ENCODE data around the gene CASKIN2.
"Not testable (repeated sequence)": the region's sequence is repeated elsewhere in the genome, so short reads cannot be mapped to it uniquely, and the experiment has no call there.

The CASKIN2 gene

GRCh38 chr17:75521290-75521689 is 6.0 kb upstream of the CASKIN2 start:
- DNase-seq: no peak

- DNase-seq: not testable (repeated sequence)
Measured at GRCh38 chr17:75520413-75520812, 5.1 kb upstream of the CASKIN2 start.

GRCh38 chr17:75518983-75519537 is 3.7 kb upstream of the CASKIN2 start:
- DNase-seq: no peak

GRCh38 chr17:75518201-75518600 is 2.9 kb upstream of the CASKIN2 start:
- DNase-seq: no peak

GRCh38 chr17:75517297-75517865 is 2.0 kb upstream of the CASKIN2 start:
- no peak for DNase-seq

GRCh38 chr17:75516619-75517296 is 1.4 kb upstream of the CASKIN2 start:
- DNase-seq: no peak

GRCh38 chr17:75516255-75516618 is 900 bp upstream of the CASKIN2 start, which contains the start of gene TSEN54:
TSS of gene TSEN54 (plus strand) at chr17:75516528. CDS start at chr17:75516561, 33 bp downstream.
- DNase-seq: peak; percentile 92

- no peak for DNase-seq
Measured at GRCh38 chr17:75514919-75515495, 330 bp downstream of the CASKIN2 start.

- no peak for DNase-seq
Measured at GRCh38 chr17:75514299-75514918, 928 bp downstream of the CASKIN2 start.

- no peak for DNase-seq
Measured at GRCh38 chr17:75513641-75514000, 1.7 kb downstream of the CASKIN2 start.

- DNase-seq: no peak
Measured at GRCh38 chr17:75512926-75513640, 2.3 kb downstream of the CASKIN2 start.

GRCh38 chr17:75511610-75512575 is 3.4 kb downstream of the CASKIN2 start:
- no peak for DNase-seq

GRCh38 chr17:75511270-75511609 is 4.1 kb downstream of the CASKIN2 start:
- DNase-seq: no peak

GRCh38 chr17:75509528-75510258 is 5.6 kb downstream of the CASKIN2 start:
- no peak for DNase-seq

GRCh38 chr17:75508931-75509361 is 6.4 kb downstream of the CASKIN2 start:
- DNase-seq: no peak

GRCh38 chr17:75507733-75508719 is 7.3 kb downstream of the CASKIN2 start:
- peak; percentile 87 for DNase-seq

- no peak for DNase-seq
Measured at GRCh38 chr17:75506888-75507287, 8.4 kb downstream of the CASKIN2 start.

- DNase-seq: no peak
Measured at GRCh38 chr17:75506134-75506533, 9.2 kb downstream of the CASKIN2 start.

GRCh38 chr17:75505640-75506039 is 9.7 kb downstream of the CASKIN2 start:
- no peak for DNase-seq

GRCh38 chr17:75505152-75505409 is 10.3 kb downstream of the CASKIN2 start:
- no peak for DNase-seq
